CD8-positive, alpha-beta memory T cell (primary cell): Measurements from ENCODE around the gene PLA2G4F. TPM values are rescaled to one million over a fixed set of nuclear protein-coding genes. Genes with fewer than 3 reads are reported as not detected.
A peak's percentile ranks its signal among the peaks of the same experiment; 100 is the strongest.

Experiments used
- CTCF ChIA-PET: fragments of 350-600 bp; sonication (Branson Sonifier 250); formaldehyde crosslinking; loops from one replicate; lab custom pipeline; 2021; ENCODE audit warnings: antibody characterized with exemption; lab: Charles Lee
- POLR2A ChIA-PET: fragments of 350-600 bp; sonication (Branson Sonifier 250); formaldehyde crosslinking; loops from one replicate; lab custom pipeline; 2021; ENCODE audit warnings: antibody characterized with exemption; lab: Charles Lee
- DNase-seq, 5 donors: peaks; one replicate each; pipeline versions ENCODE4 v3.0.0 to v3.0.0-alpha.2; 2020 to 2022; ENCODE audit warnings: mixed read lengths in 1 of 5
- H3K27ac ChIP-seq: one replicate; pipeline ENCODE4 v1.7.0; 2013; ENCODE audit warnings: low read depth, mild to moderate bottlenecking, low read length, moderate library complexity
- H3K27me3 ChIP-seq: 2 replicates; pipeline ENCODE4 v1.7.0; 2013; ENCODE audit warnings: low read length, mild to moderate bottlenecking; ENCODE audit not compliant: insufficient read depth, poor library complexity, severe bottlenecking
- H3K36me3 ChIP-seq: 2 replicates; pipeline ENCODE4 v1.7.0; 2013; ENCODE audit warnings: mild to moderate bottlenecking, low read length, moderate library complexity; ENCODE audit not compliant: insufficient read depth
- H3K4me1 ChIP-seq: 2 replicates; pipeline ENCODE4 v1.7.0; 2013; ENCODE audit warnings: mild to moderate bottlenecking, low read length, moderate library complexity; ENCODE audit not compliant: insufficient read depth
- H3K4me3 ChIP-seq: 2 replicates; pipeline ENCODE4 v1.7.0; 2013; ENCODE audit warnings: mild to moderate bottlenecking, low read length
- H3K9me3 ChIP-seq: 2 replicates; pipeline ENCODE4 v1.7.0; 2013; ENCODE audit warnings: mild to moderate bottlenecking, low read length
- H3K27ac Mint-ChIP-seq, 8 donors: one replicate each; pipeline ENCODE4 v1.8.0; 2020 to 2021; ENCODE audit warnings: mixed read lengths in 8 of 8, mild to moderate bottlenecking in 6 of 8, inconsistent platforms in 3 of 8, moderate library complexity in 3 of 8
- H3K27me3 Mint-ChIP-seq, 2 donors: one replicate each; pipeline ENCODE4 v1.8.0; 2020 to 2021; ENCODE audit warnings: mixed read lengths in 2 of 2, mild to moderate bottlenecking in 1 of 2, moderate library complexity in 1 of 2
- H3K36me3 Mint-ChIP-seq, 3 donors: one replicate each; pipeline ENCODE4 v1.8.0; 2020 to 2021; ENCODE audit warnings: mixed read lengths in 3 of 3, inconsistent platforms in 1 of 3, mild to moderate bottlenecking in 1 of 3
- H3K4me1 Mint-ChIP-seq, 3 donors: one replicate each; pipeline ENCODE4 v1.8.0; 2020 to 2021; ENCODE audit warnings: mixed read lengths in 3 of 3, inconsistent platforms in 1 of 3, mild to moderate bottlenecking in 1 of 3
- H3K4me3 Mint-ChIP-seq, 7 donors: one replicate each; pipeline ENCODE4 v1.8.0; 2020 to 2021; ENCODE audit warnings: mixed read lengths in 7 of 7, mild to moderate bottlenecking in 6 of 7, moderate library complexity in 4 of 7, inconsistent platforms in 2 of 7
- H3K9me3 Mint-ChIP-seq, 5 donors: one replicate each; pipeline ENCODE4 v1.8.0; 2020 to 2022; ENCODE audit warnings: mixed read lengths in 5 of 5, mild to moderate bottlenecking in 3 of 5, moderate library complexity in 2 of 5, inconsistent platforms in 1 of 5
- polyA plus RNA-seq: library from polyadenylated mRNA; unstranded; fragments of 300-500 nt; fragmentation: Illumina TruSeq; gene quantifications from one replicate; pipeline ENCODE4 v1.2.3, GENCODE V29; 2021
- total RNA-seq, 2 experiments: library from RNA; stranded (reverse); gene quantifications; one replicate each; pipeline ENCODE4 v1.2.3, GENCODE V29; 2021

The PLA2G4F gene
- total and polyA plus RNA-seq, 3 experiments from 2014 or later = not detected

- no peaks in the 10 kb centered on the region for H3K4me1 ChIP-seq
- peak overlapping the region in 1 of 8 donors; percentile 65 for H3K27ac Mint-ChIP-seq
- H3K4me3 Mint-ChIP-seq = no peak overlapping the region
- no peaks in the 10 kb centered on the region for H3K9me3 ChIP-seq
- ChIA-PET POLR2A (no interaction called here), CTCF (no interaction called here)
- H3K4me3 ChIP-seq = no peak overlapping the region
- DNase-seq = no peak
- peaks cover 8 to 67% (median 27%) of the 10 kb centered on the region in 3 donors for H3K36me3 Mint-ChIP-seq
- peaks cover 51% of the 10 kb centered on the region for H3K36me3 ChIP-seq
- H3K4me1 Mint-ChIP-seq = no peaks in the 10 kb centered on the region
- no peak overlapping the region for H3K27ac ChIP-seq
- H3K9me3 Mint-ChIP-seq = no peaks in the 10 kb centered on the region
- no peaks in the 10 kb centered on the region for H3K27me3 ChIP-seq
- no peaks in the 10 kb centered on the region for H3K27me3 Mint-ChIP-seq
Observed at GRCh38 chr15:42160136-42160535, 3.7 kb upstream of the PLA2G4F start.

- H3K9me3 Mint-ChIP-seq = no peaks in the 10 kb centered on the region
- Histone ChIP-seq H3K4me3 (no peak overlapping the region), H3K4me1 (no peaks in the 10 kb centered on the region), H3K9me3 (no peaks in the 10 kb centered on the region), H3K27ac (no peak overlapping the region), H3K36me3 (peaks cover 45% of the 10 kb centered on the region), H3K27me3 (no peaks in the 10 kb centered on the region)
- H3K4me1 Mint-ChIP-seq = no peaks in the 10 kb centered on the region
- H3K27me3 Mint-ChIP-seq = no peaks in the 10 kb centered on the region
- no peak overlapping the region for H3K4me3 Mint-ChIP-seq
- H3K27ac Mint-ChIP-seq = peak overlapping the region in 1 of 8 donors; percentile 65
- DNase-seq = no peak
- ChIA-PET POLR2A (no interaction called here), CTCF (no interaction called here)
- H3K36me3 Mint-ChIP-seq = peaks cover 8 to 60% (median 27%) of the 10 kb centered on the region in 3 donors
Observed at GRCh38 chr15:42159381-42160015, 3.1 kb upstream of the PLA2G4F start.

GRCh38 chr15:42158941-42159340 is 2.5 kb upstream of the PLA2G4F start:
- H3K36me3 ChIP-seq = peaks cover 39% of the 10 kb centered on the region
- no peak for DNase-seq
- no peaks in the 10 kb centered on the region for H3K9me3 ChIP-seq
- no peaks in the 10 kb centered on the region for H3K9me3 Mint-ChIP-seq
- H3K27me3 ChIP-seq = no peaks in the 10 kb centered on the region
- CTCF ChIA-PET = no interaction called here
- peak overlapping the region in 2 of 8 donors; percentile 74 to 92 for H3K27ac Mint-ChIP-seq
- no peak overlapping the region for H3K4me3 ChIP-seq
- H3K4me1 ChIP-seq = no peaks in the 10 kb centered on the region
- H3K36me3 Mint-ChIP-seq = peaks cover 5 to 55% (median 25%) of the 10 kb centered on the region in 3 donors
- H3K4me1 Mint-ChIP-seq = no peaks in the 10 kb centered on the region
- H3K27me3 Mint-ChIP-seq = no peaks in the 10 kb centered on the region
- H3K4me3 Mint-ChIP-seq = no peak overlapping the region
- POLR2A ChIA-PET = no interaction called here
- H3K27ac ChIP-seq = no peak overlapping the region

- Mint-ChIP-seq H3K9me3 (no peaks in the 10 kb centered on the region), H3K4me3 (no peak overlapping the region), H3K27ac (peak overlapping the region in 3 of 8 donors; percentile 7 to 74 (median 12)), H3K36me3 (peaks cover 0 to 47% (median 19%) of the 10 kb centered on the region in 3 donors), H3K27me3 (no peaks in the 10 kb centered on the region), H3K4me1 (no peaks in the 10 kb centered on the region)
- POLR2A ChIA-PET = no interaction called here
- Histone ChIP-seq H3K27ac (no peak overlapping the region), H3K4me1 (no peaks in the 10 kb centered on the region), H3K27me3 (no peaks in the 10 kb centered on the region), H3K36me3 (peaks cover 32% of the 10 kb centered on the region), H3K4me3 (no peak overlapping the region), H3K9me3 (no peaks in the 10 kb centered on the region)
- CTCF ChIA-PET = no interaction called here
- DNase-seq = no peak
Observed at GRCh38 chr15:42157981-42158765, 1.7 kb upstream of the PLA2G4F start.

- no peaks in the 10 kb centered on the region for H3K9me3 Mint-ChIP-seq
- no peak overlapping the region for H3K27ac ChIP-seq
- H3K27ac Mint-ChIP-seq = peak overlapping the region in 1 of 8 donors; percentile 21
Observed at GRCh38 chr15:42157381-42157780, 945 bp upstream of the PLA2G4F start.

GRCh38 chr15:42155546-42156242 is 742 bp downstream of the PLA2G4F start:
- Histone ChIP-seq H3K4me1 (no peaks in the 10 kb centered on the region), H3K4me3 (no peak overlapping the region), H3K27me3 (no peaks in the 10 kb centered on the region), H3K36me3 (peaks cover 8% of the 10 kb centered on the region), H3K9me3 (no peaks in the 10 kb centered on the region), H3K27ac (no peak overlapping the region)
- H3K9me3 Mint-ChIP-seq = no peaks in the 10 kb centered on the region
- no peak for DNase-seq
- H3K27me3 Mint-ChIP-seq = peaks cover 0 to 4% of the 10 kb centered on the region in 2 donors
- H3K27ac Mint-ChIP-seq = no peak overlapping the region
- no peaks in the 10 kb centered on the region for H3K4me1 Mint-ChIP-seq
- no peak overlapping the region for H3K4me3 Mint-ChIP-seq
- peaks cover 0 to 22% (median 6%) of the 10 kb centered on the region in 3 donors for H3K36me3 Mint-ChIP-seq
- POLR2A ChIA-PET = no interaction called here
- CTCF ChIA-PET = interaction anchor here (1.1 kb wide), 1 partner anchor 18 kb away, joined by 3 read pairs; no protein-coding TSS in a partner anchor

More at GRCh38 chr15:42157381-42157780, 945 bp upstream of the PLA2G4F start:
- ChIA-PET POLR2A (no interaction called here), CTCF (no interaction called here)
- no peaks in the 10 kb centered on the region for H3K4me1 Mint-ChIP-seq
- peaks cover 0 to 39% (median 15%) of the 10 kb centered on the region in 3 donors for H3K36me3 Mint-ChIP-seq
- DNase-seq = no peak
- no peak overlapping the region for H3K4me3 ChIP-seq
- H3K4me1 ChIP-seq = no peaks in the 10 kb centered on the region
- peaks cover 24% of the 10 kb centered on the region for H3K36me3 ChIP-seq
- H3K27me3 Mint-ChIP-seq = no peaks in the 10 kb centered on the region
- no peaks in the 10 kb centered on the region for H3K9me3 ChIP-seq
- H3K4me3 Mint-ChIP-seq = no peak overlapping the region
- H3K27me3 ChIP-seq = no peaks in the 10 kb centered on the region

GRCh38 chr15:42154956-42155355 is 1.5 kb downstream of the PLA2G4F start:
- Mint-ChIP-seq H3K9me3 (no peaks in the 10 kb centered on the region), H3K27me3 (peaks cover 0 to 4% of the 10 kb centered on the region in 2 donors), H3K4me1 (no peaks in the 10 kb centered on the region), H3K27ac (peak overlapping the region in 1 of 8 donors; percentile 15), H3K4me3 (no peak overlapping the region), H3K36me3 (peaks cover 0 to 15% (median 5%) of the 10 kb centered on the region in 3 donors)
- DNase-seq = no peak
- Histone ChIP-seq H3K36me3 (peaks cover 2% of the 10 kb centered on the region), H3K4me1 (no peaks in the 10 kb centered on the region), H3K4me3 (no peak overlapping the region), H3K27me3 (no peaks in the 10 kb centered on the region), H3K27ac (no peak overlapping the region), H3K9me3 (no peaks in the 10 kb centered on the region)
- CTCF ChIA-PET = no interaction called here
- POLR2A ChIA-PET = no interaction called here
